LNCAP (cell line): Measurements from ENCODE around the gene NXNL2.
A peak's percentile ranks its signal among the peaks of the same experiment; 100 is the strongest.

Experiments
- TF ChIP-seq, protein P1 (sequence below): fragments of 450-650 bp; IDR thresholded peaks from 2 replicates; pipeline ENCODE4 v1.5.1; 2017; ENCODE audit warnings: mild to moderate bottlenecking

NXNL2 gene

DNA sequence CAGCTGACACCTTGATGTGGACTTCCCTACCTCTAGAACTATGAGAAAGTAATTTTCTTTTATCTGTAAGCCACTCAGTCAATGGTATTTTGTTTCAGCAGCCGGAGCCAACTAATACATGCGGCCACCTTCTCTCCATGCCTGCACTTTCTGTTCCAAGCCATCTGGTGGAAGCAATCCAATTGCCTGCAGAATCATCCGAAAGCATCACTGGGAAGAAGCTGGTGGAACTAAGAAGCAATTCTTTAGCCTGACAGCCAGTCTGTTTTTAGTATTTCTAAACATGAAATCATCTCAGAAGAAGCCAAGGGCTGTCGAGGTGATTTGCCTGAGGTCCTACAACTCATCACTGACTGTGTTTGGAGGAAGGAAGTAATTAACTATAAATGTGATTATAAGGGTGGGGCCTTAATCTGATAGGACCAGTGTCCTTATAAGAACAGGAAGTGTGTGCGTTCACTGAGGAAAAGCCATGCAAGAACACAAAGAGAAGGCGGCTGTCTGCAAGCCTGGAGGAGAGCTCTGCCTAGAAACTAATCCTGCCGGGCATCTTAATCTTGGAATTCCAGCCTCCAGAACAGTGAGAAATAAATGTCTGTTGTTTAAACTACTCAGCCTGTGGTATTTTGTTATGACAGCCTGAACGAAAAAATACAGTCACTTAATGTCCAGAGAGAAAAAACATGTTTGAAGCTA is 49.1 kb downstream of the NXNL2 start:
- TF ChIP-seq, protein P1, sequence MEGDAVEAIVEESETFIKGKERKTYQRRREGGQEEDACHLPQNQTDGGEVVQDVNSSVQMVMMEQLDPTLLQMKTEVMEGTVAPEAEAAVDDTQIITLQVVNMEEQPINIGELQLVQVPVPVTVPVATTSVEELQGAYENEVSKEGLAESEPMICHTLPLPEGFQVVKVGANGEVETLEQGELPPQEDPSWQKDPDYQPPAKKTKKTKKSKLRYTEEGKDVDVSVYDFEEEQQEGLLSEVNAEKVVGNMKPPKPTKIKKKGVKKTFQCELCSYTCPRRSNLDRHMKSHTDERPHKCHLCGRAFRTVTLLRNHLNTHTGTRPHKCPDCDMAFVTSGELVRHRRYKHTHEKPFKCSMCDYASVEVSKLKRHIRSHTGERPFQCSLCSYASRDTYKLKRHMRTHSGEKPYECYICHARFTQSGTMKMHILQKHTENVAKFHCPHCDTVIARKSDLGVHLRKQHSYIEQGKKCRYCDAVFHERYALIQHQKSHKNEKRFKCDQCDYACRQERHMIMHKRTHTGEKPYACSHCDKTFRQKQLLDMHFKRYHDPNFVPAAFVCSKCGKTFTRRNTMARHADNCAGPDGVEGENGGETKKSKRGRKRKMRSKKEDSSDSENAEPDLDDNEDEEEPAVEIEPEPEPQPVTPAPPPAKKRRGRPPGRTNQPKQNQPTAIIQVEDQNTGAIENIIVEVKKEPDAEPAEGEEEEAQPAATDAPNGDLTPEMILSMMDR, result no peak

DNA sequence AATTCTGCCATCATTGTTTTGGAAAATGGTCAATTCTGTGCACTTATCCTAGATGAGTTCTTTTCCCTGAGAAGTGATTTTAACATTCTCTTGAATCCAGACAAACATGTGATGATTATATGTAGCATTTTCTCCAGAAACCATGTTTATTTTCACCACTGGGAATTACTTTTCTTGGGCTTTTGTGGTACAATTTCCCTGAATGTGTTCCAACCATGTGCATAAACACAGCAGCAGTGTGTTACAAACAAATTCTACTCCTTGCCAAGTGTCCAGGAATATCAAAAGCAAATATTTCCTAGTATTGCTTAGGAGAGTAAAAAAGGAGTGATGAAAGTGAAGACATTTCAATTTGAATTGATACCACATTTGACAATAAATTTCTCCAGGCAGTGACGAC is 50.4 kb downstream of the NXNL2 start:
- TF ChIP-seq, protein P1, result no peak

DNA sequence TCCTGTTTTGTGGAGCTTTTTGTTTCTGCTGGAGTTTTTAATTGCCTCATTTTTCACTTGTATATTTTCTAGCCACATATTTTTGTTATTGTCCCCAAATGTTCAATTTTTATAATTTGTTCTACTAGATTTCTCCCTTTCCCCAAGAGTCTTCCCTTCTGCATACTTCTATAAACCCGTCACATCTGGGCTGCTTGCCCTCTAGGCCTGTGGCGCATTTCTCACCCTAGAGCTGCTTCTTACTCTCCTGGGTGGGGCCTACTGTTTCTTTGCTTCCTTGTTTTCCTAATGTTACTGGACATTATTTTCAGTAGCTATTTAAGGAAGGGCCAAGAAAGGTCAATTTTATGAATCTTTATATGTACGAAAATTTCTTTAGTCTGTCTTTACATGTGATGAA is 51.5 kb downstream of the NXNL2 start:
- TF ChIP-seq, protein P1, result no peak

DNA sequence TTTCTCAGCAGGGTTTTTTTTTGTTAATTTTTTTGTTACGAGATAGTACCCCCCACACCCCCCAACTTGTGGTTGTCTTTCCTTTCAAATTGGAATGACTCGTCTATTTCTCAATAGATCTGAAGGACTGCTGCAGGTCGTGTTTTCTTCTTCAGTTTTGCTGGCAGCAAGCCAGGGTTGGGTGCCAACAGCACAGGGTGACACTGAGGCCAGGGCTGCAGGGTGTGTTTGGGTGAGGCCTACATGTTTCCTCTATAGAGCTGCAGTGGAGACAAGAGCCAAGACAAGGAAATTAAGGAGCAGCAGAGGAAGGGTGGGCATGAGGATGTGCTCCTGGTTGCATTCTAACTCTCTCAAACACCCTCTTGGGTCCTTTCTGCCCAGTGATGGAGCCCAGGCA is 52.2 kb downstream of the NXNL2 start:
- TF ChIP-seq, protein P1, result no peak

DNA sequence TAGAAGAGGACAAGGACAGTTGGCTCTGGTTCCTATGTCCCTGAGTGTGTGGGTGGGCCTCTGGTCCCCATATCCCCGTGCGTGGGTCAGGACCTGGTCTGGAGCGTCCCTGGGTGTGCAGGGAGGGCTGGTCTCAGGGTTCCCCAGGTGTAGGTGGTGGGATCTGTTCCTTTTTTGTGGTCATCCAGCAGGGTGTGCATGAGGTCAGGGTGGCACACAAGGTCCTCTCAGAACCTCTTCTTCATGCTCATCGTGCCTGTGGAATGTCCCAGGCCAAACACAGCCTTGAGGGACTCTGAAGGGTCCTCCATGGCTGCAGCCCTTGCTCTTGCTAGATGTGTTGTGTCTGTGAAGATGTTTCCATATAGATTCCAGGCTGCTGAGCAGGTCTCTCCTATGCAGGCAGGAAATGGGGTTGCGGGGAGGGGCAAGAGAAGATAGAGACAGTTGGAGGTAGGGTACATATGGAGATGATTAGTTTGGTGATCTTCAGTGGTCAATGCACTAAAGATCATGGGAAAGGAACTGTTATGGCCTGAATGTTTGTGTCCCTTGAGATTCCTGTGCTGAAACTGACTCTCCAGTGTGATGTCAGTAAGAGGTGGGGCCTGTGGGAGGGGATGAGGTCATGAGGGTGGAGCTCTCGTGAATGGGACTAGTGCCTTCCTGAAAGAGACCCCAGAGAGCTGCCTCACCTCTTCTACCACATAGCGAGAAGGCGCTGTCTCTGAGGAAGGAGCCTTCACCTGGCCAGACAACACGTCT is 53.1 kb downstream of the NXNL2 start:
- TF ChIP-seq, protein P1, result no peak

DNA sequence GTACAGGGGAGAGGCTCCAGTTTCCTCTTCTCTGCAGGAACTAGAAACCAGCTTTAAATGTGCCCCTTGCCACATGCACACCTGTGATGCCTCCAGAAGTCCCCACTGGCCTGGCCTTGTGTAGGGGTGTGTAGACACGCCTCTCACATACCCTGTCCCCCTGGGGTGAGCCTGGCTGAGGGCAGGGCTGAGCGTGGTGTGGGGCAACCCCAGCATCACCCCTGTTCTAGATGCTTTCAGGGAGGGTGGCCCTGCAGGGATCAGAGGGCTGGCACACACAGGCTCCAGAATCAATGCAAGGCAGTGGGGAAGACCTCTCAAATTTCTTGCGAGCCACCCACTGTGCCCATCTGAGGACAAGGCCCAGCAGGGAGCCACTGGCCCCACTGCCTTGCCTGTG is 54.7 kb downstream of the NXNL2 start:
- TF ChIP-seq, protein P1, result no peak

DNA sequence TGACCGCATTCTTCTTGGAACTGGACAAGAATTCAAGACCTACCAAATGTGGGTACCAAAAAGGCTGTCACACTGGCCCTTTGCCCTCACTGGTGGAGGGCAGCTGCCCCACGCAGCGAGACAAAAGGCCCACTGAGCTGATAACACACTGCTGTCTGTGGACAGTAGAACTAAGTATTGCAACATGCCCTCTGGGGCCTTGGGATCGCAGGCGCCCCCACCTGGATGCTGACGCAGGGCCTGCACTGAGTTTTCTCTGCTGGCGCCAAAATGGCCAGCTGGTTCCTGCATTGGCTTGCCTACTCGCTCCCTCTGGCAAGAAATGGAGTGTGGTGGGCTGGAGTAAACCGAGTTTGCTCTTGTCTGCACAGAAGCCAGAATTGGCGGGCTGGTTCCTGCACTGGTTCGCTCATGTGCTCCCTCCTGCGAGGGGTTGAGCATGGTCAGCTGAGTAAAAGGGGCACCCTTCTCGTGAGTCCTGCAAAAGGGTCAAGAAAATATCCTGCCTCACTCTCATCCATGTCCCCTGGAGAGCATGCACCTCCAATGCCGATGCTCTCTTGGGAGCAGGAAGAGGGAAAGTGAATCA is 55.7 kb downstream of the NXNL2 start:
- TF ChIP-seq, protein P1, result peak; percentile 14; the same call in 1 of the 2 replicates
